Inflammatory macrophage (primary cell): Measurements from ENCODE around the gene VWC2.

Experiments
- DNase-seq, 2 donors: peaks; one replicate each; pipeline ENCODE4 v3.0.0-alpha.2; 2020 to 2022

VWC2 gene

GRCh38 chr7:49852619-49853462 is 79.4 kb downstream of the VWC2 start:
- peak; percentile 45 to 62 for DNase-seq

- DNase-seq = no peak
Measured at GRCh38 chr7:49855281-49855980, 82.0 kb downstream of the VWC2 start.

- no peak for DNase-seq
Measured at GRCh38 chr7:49860293-49860692, 86.9 kb downstream of the VWC2 start.

GRCh38 chr7:49866076-49866735 is 92.8 kb downstream of the VWC2 start:
- no peak for DNase-seq

- no peak for DNase-seq
Measured at GRCh38 chr7:49866910-49867309, 93.5 kb downstream of the VWC2 start.

- DNase-seq = no peak
Measured at GRCh38 chr7:49873420-49873819, 100.0 kb downstream of the VWC2 start.

- no peak for DNase-seq
Measured at GRCh38 chr7:49875336-49875735, 101.9 kb downstream of the VWC2 start.

GRCh38 chr7:49876202-49876601 is 102.8 kb downstream of the VWC2 start:
- DNase-seq = no peak

- DNase-seq = no peak
Measured at GRCh38 chr7:49878089-49878488, 104.7 kb downstream of the VWC2 start.

- DNase-seq = no peak
Measured at GRCh38 chr7:49878627-49879026, 105.2 kb downstream of the VWC2 start.

- DNase-seq = no peak
Measured at GRCh38 chr7:49883933-49884332, 110.5 kb downstream of the VWC2 start.

GRCh38 chr7:49885593-49886285 is 112.3 kb downstream of the VWC2 start:
- no peak for DNase-seq

- no peak for DNase-seq
Measured at GRCh38 chr7:49892481-49892880, 119.0 kb downstream of the VWC2 start.

GRCh38 chr7:49893131-49893530 is 119.7 kb downstream of the VWC2 start:
- DNase-seq = no peak

- no peak for DNase-seq
Measured at GRCh38 chr7:49894543-49894942, 121.1 kb downstream of the VWC2 start.

- DNase-seq = no peak
Measured at GRCh38 chr7:49911909-49912308, 138.5 kb downstream of the VWC2 start.

- DNase-seq = no peak
Measured at GRCh38 chr7:49926720-49927119, 153.3 kb downstream of the VWC2 start.

- DNase-seq = no peak
Measured at GRCh38 chr7:49927631-49928030, 154.2 kb downstream of the VWC2 start.

GRCh38 chr7:49928787-49929186 is 155.3 kb downstream of the VWC2 start:
- no peak for DNase-seq

- no peak for DNase-seq
Measured at GRCh38 chr7:49931627-49932026, 158.2 kb downstream of the VWC2 start.

GRCh38 chr7:49937608-49938007 is 164.2 kb downstream of the VWC2 start:
- DNase-seq = no peak
